Spleen (tissue), 7 donors: ENCODE measurements around the gene TPK1.

Experiments
- CTCF ChIP-seq, 11 experiments: fragments of 200-600 bp in 7 of 11; fragments of 450-650 bp in 4 of 11; sonication (generic) in 4 of 11; IDR thresholded peaks in 8 of 11; conservative IDR thresholded peaks in 3 of 11; 1 replicate in 7 of 11; 2 replicates in 4 of 11; pipeline versions ENCODE4 v1.4.0 to v1.8.0; 2016 to 2021; ENCODE audit warnings: antibody characterized with exemption in 11 of 11, inconsistent platforms in 4 of 11, mild to moderate bottlenecking in 1 of 11
- POLR2A ChIP-seq, 3 donors: fragments of 450-650 bp; IDR thresholded peaks; one replicate each; pipeline ENCODE4 v1.5.1; 2017; ENCODE audit warnings: antibody characterized with exemption in 3 of 3, mild to moderate bottlenecking in 1 of 3
- POLR2AphosphoS5 ChIP-seq, 3 donors: sonication (generic); formaldehyde crosslinking; IDR thresholded peaks; one replicate each; pipeline ENCODE4 v1.5.1; 2017; ENCODE audit warnings: antibody characterized with exemption in 3 of 3
- donor health status: DM: no; HTN: no; CAD: no; lungs with moderate emphysema.
- donor health status: DM: no; HTN: no; CAD: no.
- donor health status: DM: no; HTN: no; CAD: no.

GRCh38 chr7:144787127-144787526 lies 48.7 kb downstream of the TPK1 start:
- TF ChIP-seq CTCF (IDR thresholded peaks at IDR 0.05 in 8 of 11, conservative IDR thresholded peaks at IDR 0.05 in 3 of 11) (peak in 5 of 11 experiments; percentile 11 to 43 (median 23)), POLR2AphosphoS5 (IDR thresholded peaks at IDR 0.05) (no peak), POLR2A (IDR thresholded peaks at IDR 0.05) (no peak)
